ENCODE results near the gene C1R.

C1R gene

DNA sequence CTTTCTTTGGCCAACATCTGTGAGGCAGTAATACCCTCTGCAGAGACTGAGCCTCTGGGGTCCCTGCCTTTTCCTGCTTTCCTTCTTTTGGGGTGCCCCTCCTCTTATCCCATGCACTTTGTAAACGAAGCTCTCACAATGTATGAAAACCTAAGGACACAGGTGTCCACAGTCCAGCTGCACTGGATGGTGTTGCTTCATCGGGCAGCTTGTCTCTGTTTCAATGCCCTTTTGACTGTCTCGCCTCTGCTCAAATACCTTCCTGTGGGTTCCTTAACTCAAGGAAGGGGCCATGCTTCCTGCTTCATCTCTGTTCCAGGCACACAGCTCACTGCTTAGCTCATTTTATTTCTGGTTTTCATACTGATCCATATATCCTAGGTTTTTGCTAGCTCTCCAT, 10.3 kb upstream of the C1R start:
- Histone ChIP-seq H3K4me1 (ENCODE audit: insufficient read depth, insufficient read length) (peaks cover 2% of the 10 kb centered on the region), H3K9ac (ENCODE audit: insufficient read length, low read depth) (no peak overlapping the region), H3K4me3 (ENCODE audit: insufficient read length, low read depth) (no peak overlapping the region), H3K9me3 (ENCODE audit: insufficient read depth, low read length) (peaks cover 17% of the 10 kb centered on the region), H3K36me3 (ENCODE audit: insufficient read depth, insufficient read length, low read length) (peaks cover 22% of the 10 kb centered on the region), H3K27me3 (ENCODE audit: insufficient read depth, insufficient read length) (no peaks in the 10 kb centered on the region)
- DNase-seq (ENCODE audit: low read depth, low spot score): no peak
- TF ChIP-seq ZNF274 (IDR thresholded peaks at IDR 0.05; ENCODE audit: low read depth, low read length) (no peak), SUZ12 (IDR thresholded peaks at IDR 0.05; ENCODE audit: extremely low read depth, insufficient read depth, insufficient read length) (no peak), YY1 (IDR thresholded peaks at IDR 0.05; ENCODE audit: insufficient read depth, insufficient read length) (no peak)

GRCh38 chr12:7101694-7102131, 9.5 kb upstream of the C1R start:
- peaks cover 13% of the 10 kb centered on the region for H3K9me3 ChIP-seq (ENCODE audit: insufficient read depth, low read length)
- TF ChIP-seq SUZ12 (IDR thresholded peaks at IDR 0.05; ENCODE audit: extremely low read depth, insufficient read depth, insufficient read length) (no peak), YY1 (IDR thresholded peaks at IDR 0.05; ENCODE audit: insufficient read depth, insufficient read length) (no peak), ZNF274 (IDR thresholded peaks at IDR 0.05; ENCODE audit: low read depth, low read length) (no peak)
- H3K4me3 ChIP-seq (ENCODE audit: insufficient read length, low read depth): no peak overlapping the region

GRCh38 chr12:7101047-7101693, 8.9 kb upstream of the C1R start:
- DNase-seq (ENCODE audit: low read depth, low spot score): no peak
- TF ChIP-seq YY1 (IDR thresholded peaks at IDR 0.05; ENCODE audit: insufficient read depth, insufficient read length) (no peak), SUZ12 (IDR thresholded peaks at IDR 0.05; ENCODE audit: extremely low read depth, insufficient read depth, insufficient read length) (no peak), ZNF274 (IDR thresholded peaks at IDR 0.05; ENCODE audit: low read depth, low read length) (no peak)
- Histone ChIP-seq H3K9me3 (ENCODE audit: insufficient read depth, low read length) (peaks cover 7% of the 10 kb centered on the region), H3K9ac (ENCODE audit: insufficient read length, low read depth) (no peak overlapping the region), H3K4me1 (ENCODE audit: insufficient read depth, insufficient read length) (peaks cover 10% of the 10 kb centered on the region), H3K36me3 (ENCODE audit: insufficient read depth, insufficient read length, low read length) (peaks cover 22% of the 10 kb centered on the region), H3K27me3 (ENCODE audit: insufficient read depth, insufficient read length) (no peaks in the 10 kb centered on the region), H3K4me3 (ENCODE audit: insufficient read length, low read depth) (no peak overlapping the region)

More at GRCh38 chr12:7101694-7102131, 9.5 kb upstream of the C1R start:
- Histone ChIP-seq H3K4me1 (ENCODE audit: insufficient read depth, insufficient read length) (peaks cover 5% of the 10 kb centered on the region), H3K27me3 (ENCODE audit: insufficient read depth, insufficient read length) (no peaks in the 10 kb centered on the region), H3K36me3 (ENCODE audit: insufficient read depth, insufficient read length, low read length) (peaks cover 22% of the 10 kb centered on the region), H3K9ac (ENCODE audit: insufficient read length, low read depth) (no peak overlapping the region)
- no peak for DNase-seq (ENCODE audit: low read depth, low spot score)

- TF ChIP-seq SUZ12 (IDR thresholded peaks at IDR 0.05; ENCODE audit: extremely low read depth, insufficient read depth, insufficient read length) (no peak), YY1 (IDR thresholded peaks at IDR 0.05; ENCODE audit: insufficient read depth, insufficient read length) (no peak), ZNF274 (IDR thresholded peaks at IDR 0.05; ENCODE audit: low read depth, low read length) (no peak)
- peaks cover 22% of the 10 kb centered on the region for H3K36me3 ChIP-seq (ENCODE audit: insufficient read depth, insufficient read length, low read length)
- no peaks in the 10 kb centered on the region for H3K27me3 ChIP-seq (ENCODE audit: insufficient read depth, insufficient read length)
- DNase-seq (ENCODE audit: low read depth, low spot score): no peak
- H3K9me3 ChIP-seq (ENCODE audit: insufficient read depth, low read length): no peaks in the 10 kb centered on the region
- H3K4me3 ChIP-seq (ENCODE audit: insufficient read length, low read depth): no peak overlapping the region
- H3K4me1 ChIP-seq (ENCODE audit: insufficient read depth, insufficient read length): peaks cover 16% of the 10 kb centered on the region
- H3K9ac ChIP-seq (ENCODE audit: insufficient read length, low read depth): no peak overlapping the region
These were observed 8.0 kb upstream of the C1R start for GRCh38 chr12:7100239-7100638.

- Histone ChIP-seq H3K9me3 (ENCODE audit: insufficient read depth, low read length) (no peaks in the 10 kb centered on the region), H3K36me3 (ENCODE audit: insufficient read depth, insufficient read length, low read length) (peaks cover 18% of the 10 kb centered on the region), H3K4me1 (ENCODE audit: insufficient read depth, insufficient read length) (peaks cover 16% of the 10 kb centered on the region), H3K4me3 (ENCODE audit: insufficient read length, low read depth) (no peak overlapping the region), H3K9ac (ENCODE audit: insufficient read length, low read depth) (no peak overlapping the region), H3K27me3 (ENCODE audit: insufficient read depth, insufficient read length) (no peaks in the 10 kb centered on the region)
- no peak for DNase-seq (ENCODE audit: low read depth, low spot score)
- TF ChIP-seq SUZ12 (IDR thresholded peaks at IDR 0.05; ENCODE audit: extremely low read depth, insufficient read depth, insufficient read length): no peak
- no peak for TF ChIP-seq YY1 (IDR thresholded peaks at IDR 0.05; ENCODE audit: insufficient read depth, insufficient read length)
- TF ChIP-seq ZNF274 (IDR thresholded peaks at IDR 0.05; ENCODE audit: low read depth, low read length): no peak
These were observed 7.2 kb upstream of the C1R start for GRCh38 chr12:7099290-7099996.

DNA sequence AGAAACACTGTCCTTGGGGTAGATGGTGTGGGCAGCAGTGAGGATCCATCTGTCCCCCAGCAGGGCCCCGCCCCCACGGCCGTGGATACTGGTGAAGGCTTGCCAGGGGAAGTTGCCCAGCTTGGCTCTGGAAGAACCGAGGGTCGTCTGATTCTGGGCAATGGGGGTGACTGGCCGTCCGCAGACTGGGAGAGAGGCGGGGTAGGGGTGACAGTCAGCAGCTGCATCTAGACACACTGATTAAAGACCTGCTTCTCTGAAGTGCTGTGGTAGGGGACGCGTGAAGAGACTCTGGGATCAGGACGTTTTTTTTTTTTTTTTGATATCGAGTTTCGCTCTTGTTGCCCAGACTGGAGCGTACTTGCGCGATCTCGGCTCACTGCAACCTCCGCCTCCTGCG, 4.7 kb upstream of the C1R start:
- Histone ChIP-seq H3K4me1 (ENCODE audit: insufficient read depth, insufficient read length) (peaks cover 22% of the 10 kb centered on the region), H3K36me3 (ENCODE audit: insufficient read depth, insufficient read length, low read length) (peaks cover 9% of the 10 kb centered on the region), H3K9ac (ENCODE audit: insufficient read length, low read depth) (no peak overlapping the region), H3K27me3 (ENCODE audit: insufficient read depth, insufficient read length) (no peaks in the 10 kb centered on the region), H3K4me3 (ENCODE audit: insufficient read length, low read depth) (no peak overlapping the region), H3K9me3 (ENCODE audit: insufficient read depth, low read length) (no peaks in the 10 kb centered on the region)
- no peak for DNase-seq (ENCODE audit: low read depth, low spot score)
- TF ChIP-seq YY1 (IDR thresholded peaks at IDR 0.05; ENCODE audit: insufficient read depth, insufficient read length) (no peak), ZNF274 (IDR thresholded peaks at IDR 0.05; ENCODE audit: low read depth, low read length) (no peak), SUZ12 (IDR thresholded peaks at IDR 0.05; ENCODE audit: extremely low read depth, insufficient read depth, insufficient read length) (no peak)

All from NT2/D1 (cell line).